ENCODE data around the gene AZI2.

- TF ChIP-seq POLR2A (IDR thresholded peaks at IDR 0.05), result no peak
- no peak for TF ChIP-seq CTCF (IDR thresholded peaks at IDR 0.05 in 8 of 11, conservative IDR thresholded peaks at IDR 0.05 in 3 of 11)
These were observed 5.5 kb downstream of the AZI2 start for GRCh38 chr3:28343144-28343543.

Data from spleen (tissue), 7 donors.